Measurements from ENCODE around the gene FAM236A. TPM values are rescaled to one million over a fixed set of nuclear protein-coding genes. Genes with fewer than 3 reads are reported as not detected.

The FAM236A gene
- total and polyA plus RNA-seq, 2 experiments from 2014 or later, result not detected

Other genes with a start within 250 kb of the FAM236A start
- 5.2 and 10.9 TPM in 2 replicates for gene PHKA1, start 223.9 kb upstream of the FAM236A start, total RNA-seq
- 4.1 and 9.3 TPM in 2 replicates for gene PHKA1, start 223.9 kb upstream of the FAM236A start, polyA plus RNA-seq
- 0.74 and 0.92 TPM in 2 replicates for gene DMRTC1B, start 161.3 kb upstream of the FAM236A start, total RNA-seq
- gene DMRTC1B, start 161.3 kb upstream of the FAM236A start, polyA plus RNA-seq, result 1.9 and 2.1 TPM in 2 replicates
- not detected in 2 replicates for gene FAM236B, start 155.5 kb upstream of the FAM236A start, total RNA-seq
- not detected in 2 replicates for gene FAM236B, start 155.5 kb upstream of the FAM236A start, polyA plus RNA-seq
- gene FAM236D, start 130.0 kb upstream of the FAM236A start, total RNA-seq, result not detected in 2 replicates
- not detected in 2 replicates for gene FAM236D, start 130.0 kb upstream of the FAM236A start, polyA plus RNA-seq
- not detected in 2 replicates for gene FAM236C, start 25.6 kb upstream of the FAM236A start, total RNA-seq
- not detected in 2 replicates for gene FAM236C, start 25.6 kb upstream of the FAM236A start, polyA plus RNA-seq
- 0.46 TPM in 1 of 2 replicates, not detected in the other for gene DMRTC1, start 5.6 kb downstream of the FAM236A start, total RNA-seq
- 0.23 and 1.5 TPM in 2 replicates for gene DMRTC1, start 5.6 kb downstream of the FAM236A start, polyA plus RNA-seq
- gene PABPC1L2B, start 64.7 kb downstream of the FAM236A start, total RNA-seq, result 0.33 TPM in 1 of 2 replicates, not detected in the other
- not detected in 2 replicates for gene PABPC1L2B, start 64.7 kb downstream of the FAM236A start, polyA plus RNA-seq
- not detected in 2 replicates for gene PABPC1L2A, start 141.3 kb downstream of the FAM236A start, total RNA-seq
- gene PABPC1L2A, start 141.3 kb downstream of the FAM236A start, polyA plus RNA-seq, result not detected in 2 replicates

Measured in cardiac muscle cell (in vitro differentiated cells and primary cell).